Measurements from ENCODE around the gene FAM241A. TPM values are rescaled to one million over a fixed set of nuclear protein-coding genes. Genes with fewer than 3 reads are reported as not detected.

The FAM241A gene
- total and polyA plus RNA-seq, 2 of the 13 experiments (the other 11 are each of a cell fraction or from before 2014, with no cell fraction given), result 0.61 to 0.69 TPM

GRCh38 chr4:112145326-112145789 lies at the start of gene FAM241A (continued):
- TF ChIP-seq NFAT5 (CRISPR knock-in tag; IDR thresholded peaks at IDR 0.05) (0 out of 2 replicates have a peak, but pooled peaks have one; percentile 26), CCDC6 (CRISPR knock-in tag; IDR thresholded peaks at IDR 0.05) (0 out of 2 replicates have a peak, but pooled peaks have one; percentile 55), MEIS2 (CRISPR knock-in tag; IDR thresholded peaks at IDR 0.05) (0 out of 2 replicates have a peak, but pooled peaks have one; percentile 53), NONO (IDR thresholded peaks at IDR 0.05) (no peak), NONO (CRISPR knock-in tag; conservative IDR thresholded peaks at IDR 0.05) (peak; percentile 62; the same call in 1 of the 2 replicates), MYC (CRISPR knock-in tag; IDR thresholded peaks at IDR 0.05; ENCODE audit: borderline replicate concordance) (no peak), SALL1 (CRISPR knock-in tag; IDR thresholded peaks at IDR 0.05) (peak; percentile 62), MTA1 (CRISPR knock-in tag; IDR thresholded peaks at IDR 0.05; ENCODE audit: borderline replicate concordance) (no peak), SRSF4 (IDR thresholded peaks at IDR 0.05; ENCODE audit: low read depth, low read length, poor library complexity, severe bottlenecking) (no peak)
- TF ChIP-seq, protein P1, sequence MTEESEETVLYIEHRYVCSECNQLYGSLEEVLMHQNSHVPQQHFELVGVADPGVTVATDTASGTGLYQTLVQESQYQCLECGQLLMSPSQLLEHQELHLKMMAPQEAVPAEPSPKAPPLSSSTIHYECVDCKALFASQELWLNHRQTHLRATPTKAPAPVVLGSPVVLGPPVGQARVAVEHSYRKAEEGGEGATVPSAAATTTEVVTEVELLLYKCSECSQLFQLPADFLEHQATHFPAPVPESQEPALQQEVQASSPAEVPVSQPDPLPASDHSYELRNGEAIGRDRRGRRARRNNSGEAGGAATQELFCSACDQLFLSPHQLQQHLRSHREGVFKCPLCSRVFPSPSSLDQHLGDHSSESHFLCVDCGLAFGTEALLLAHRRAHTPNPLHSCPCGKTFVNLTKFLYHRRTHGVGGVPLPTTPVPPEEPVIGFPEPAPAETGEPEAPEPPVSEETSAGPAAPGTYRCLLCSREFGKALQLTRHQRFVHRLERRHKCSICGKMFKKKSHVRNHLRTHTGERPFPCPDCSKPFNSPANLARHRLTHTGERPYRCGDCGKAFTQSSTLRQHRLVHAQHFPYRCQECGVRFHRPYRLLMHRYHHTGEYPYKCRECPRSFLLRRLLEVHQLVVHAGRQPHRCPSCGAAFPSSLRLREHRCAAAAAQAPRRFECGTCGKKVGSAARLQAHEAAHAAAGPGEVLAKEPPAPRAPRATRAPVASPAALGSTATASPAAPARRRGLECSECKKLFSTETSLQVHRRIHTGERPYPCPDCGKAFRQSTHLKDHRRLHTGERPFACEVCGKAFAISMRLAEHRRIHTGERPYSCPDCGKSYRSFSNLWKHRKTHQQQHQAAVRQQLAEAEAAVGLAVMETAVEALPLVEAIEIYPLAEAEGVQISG (CRISPR knock-in tag; IDR thresholded peaks at IDR 0.05), result 0 out of 2 replicates have a peak, but pooled peaks have one; percentile 54
- TF ChIP-seq, protein P2, sequence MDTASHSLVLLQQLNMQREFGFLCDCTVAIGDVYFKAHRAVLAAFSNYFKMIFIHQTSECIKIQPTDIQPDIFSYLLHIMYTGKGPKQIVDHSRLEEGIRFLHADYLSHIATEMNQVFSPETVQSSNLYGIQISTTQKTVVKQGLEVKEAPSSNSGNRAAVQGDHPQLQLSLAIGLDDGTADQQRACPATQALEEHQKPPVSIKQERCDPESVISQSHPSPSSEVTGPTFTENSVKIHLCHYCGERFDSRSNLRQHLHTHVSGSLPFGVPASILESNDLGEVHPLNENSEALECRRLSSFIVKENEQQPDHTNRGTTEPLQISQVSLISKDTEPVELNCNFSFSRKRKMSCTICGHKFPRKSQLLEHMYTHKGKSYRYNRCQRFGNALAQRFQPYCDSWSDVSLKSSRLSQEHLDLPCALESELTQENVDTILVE (CRISPR knock-in tag; IDR thresholded peaks at IDR 0.05), result no peak

Measured in HepG2 (cell line).